Effector memory CD8-positive, alpha-beta T cell (primary cell): ENCODE measurements around the gene PSRC1.
"Not testable (repeated sequence)": the region's sequence is repeated elsewhere in the genome, so short reads cannot be mapped to it uniquely, and the experiment has no call there.

Source experiments
- ATAC-seq: fragments of 150-1000 bp; cut with Tn5 transposase; replicated peaks from 2 replicates; pipeline ENCODE4 v1.10.0; 2021; ENCODE audit warnings: mild to moderate bottlenecking, moderate library complexity
- DNase-seq, 3 experiments: peaks; one replicate each; pipeline ENCODE4 v3.0.0; 2021
- H3K27ac Mint-ChIP-seq, 2 donors: one replicate each; pipeline ENCODE4 v1.8.0; 2022; ENCODE audit warnings: mild to moderate bottlenecking in 2 of 2, mixed read lengths in 2 of 2, moderate library complexity in 2 of 2
- H3K27me3 Mint-ChIP-seq, 2 donors: one replicate each; pipeline ENCODE4 v1.8.0; 2022; ENCODE audit warnings: mixed read lengths in 2 of 2
- H3K36me3 Mint-ChIP-seq: one replicate; pipeline ENCODE4 v1.8.0; 2022; ENCODE audit warnings: mild to moderate bottlenecking, moderate library complexity, mixed read lengths; ENCODE audit not compliant: insufficient read depth
- H3K4me1 Mint-ChIP-seq, 2 donors: one replicate each; pipeline ENCODE4 v1.8.0; 2022; ENCODE audit warnings: low read depth in 2 of 2, mixed read lengths in 2 of 2
- H3K4me3 Mint-ChIP-seq, 2 donors: one replicate each; pipeline ENCODE4 v1.8.0; 2022; ENCODE audit warnings: mild to moderate bottlenecking in 2 of 2, mixed read lengths in 2 of 2, moderate library complexity in 2 of 2
- H3K9me3 Mint-ChIP-seq, 2 donors: one replicate each; pipeline ENCODE4 v1.8.0; 2022; ENCODE audit warnings: mixed read lengths in 2 of 2

PSRC1 gene

DNA sequence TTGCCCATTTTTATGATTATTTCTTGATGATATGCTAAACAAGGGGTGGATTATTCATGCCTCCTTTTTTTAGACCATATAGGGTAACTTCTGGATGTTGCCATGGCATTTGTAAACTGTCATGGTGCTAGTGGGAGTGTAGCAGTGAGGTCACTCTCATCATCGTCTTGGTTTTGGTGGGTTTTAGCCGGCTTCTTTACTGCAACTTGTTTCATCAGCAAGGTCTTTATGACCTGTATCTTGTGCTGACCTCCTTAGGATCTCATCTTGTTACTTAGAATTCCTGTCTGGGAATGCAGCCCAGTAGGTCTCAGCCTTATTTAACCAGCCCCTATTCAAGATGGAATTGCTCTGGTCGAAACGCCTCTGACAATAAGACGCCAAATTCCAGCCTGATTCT, 3.8 kb upstream of the PSRC1 start:
- not testable (repeated sequence) for H3K4me1 Mint-ChIP-seq, H3K4me3 Mint-ChIP-seq, H3K9me3 Mint-ChIP-seq, DNase-seq, H3K36me3 Mint-ChIP-seq, ATAC-seq, H3K27ac Mint-ChIP-seq
- peaks cover 7 to 11% of the 10 kb centered on the region in 2 donors for H3K27me3 Mint-ChIP-seq

DNA sequence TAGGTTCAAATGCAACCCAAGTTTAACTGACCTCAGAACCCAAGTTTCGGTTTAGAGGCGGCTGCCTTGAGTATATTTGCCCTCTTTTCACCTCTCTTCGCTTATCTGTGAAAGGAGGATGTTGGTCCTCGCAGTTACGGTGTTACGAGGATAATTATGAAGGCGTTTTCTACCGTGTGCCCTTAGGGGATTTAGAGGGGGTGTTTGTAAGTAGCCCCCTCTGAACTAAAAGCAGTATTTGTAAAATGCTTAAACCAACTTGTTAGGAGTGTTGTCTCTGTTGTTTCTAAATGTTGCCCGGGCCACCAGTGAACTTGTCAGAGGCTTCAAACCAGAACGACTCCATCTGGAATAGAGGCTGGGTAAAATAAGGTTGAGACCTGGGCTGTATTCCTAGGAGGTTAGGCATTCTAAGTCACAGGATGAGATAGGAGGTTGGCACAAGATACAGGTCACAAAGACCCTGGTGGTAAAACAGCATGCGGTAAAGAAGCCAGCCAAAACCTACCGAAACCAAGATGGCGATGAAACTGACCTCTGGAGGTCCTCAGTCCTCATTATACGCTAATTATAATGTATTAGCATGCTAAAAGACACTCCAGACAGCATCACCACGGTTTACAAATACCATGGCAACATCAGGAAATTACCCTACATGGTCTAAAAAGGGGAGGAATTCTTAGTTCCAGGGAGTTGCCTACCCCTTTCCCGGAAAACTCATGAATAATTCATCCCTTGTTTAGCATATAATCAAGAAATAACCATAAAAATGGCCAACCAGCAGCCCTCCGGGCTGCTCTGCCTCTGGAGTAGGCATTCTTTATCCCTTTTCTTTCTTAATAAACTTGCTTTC, 1.0 kb upstream of the PSRC1 start:
- Mint-ChIP-seq H3K27me3 (peaks cover 7 to 9% of the 10 kb centered on the region in 2 donors), H3K27ac (peak overlapping the region; percentile 81 to 90), H3K9me3 (no peaks in the 10 kb centered on the region), H3K36me3 (peaks cover 3% of the 10 kb centered on the region), H3K4me3 (peak overlapping the region; percentile 85 to 99), H3K4me1 (peaks cover 4 to 10% of the 10 kb centered on the region in 2 donors)
- DNase-seq (no peak), ATAC-seq (peak; percentile 53)

GRCh38 chr1:109282497-109282951, 421 bp downstream of the PSRC1 start:
- Mint-ChIP-seq H3K4me3 (peak overlapping the region; percentile 85 to 99), H3K9me3 (no peaks in the 10 kb centered on the region), H3K4me1 (peaks cover 4 to 10% of the 10 kb centered on the region in 2 donors), H3K27me3 (no peaks in the 10 kb centered on the region), H3K36me3 (peaks cover 3% of the 10 kb centered on the region), H3K27ac (peak overlapping the region; percentile 81 to 90)
- ATAC-seq (no peak), DNase-seq (no peak)

DNA sequence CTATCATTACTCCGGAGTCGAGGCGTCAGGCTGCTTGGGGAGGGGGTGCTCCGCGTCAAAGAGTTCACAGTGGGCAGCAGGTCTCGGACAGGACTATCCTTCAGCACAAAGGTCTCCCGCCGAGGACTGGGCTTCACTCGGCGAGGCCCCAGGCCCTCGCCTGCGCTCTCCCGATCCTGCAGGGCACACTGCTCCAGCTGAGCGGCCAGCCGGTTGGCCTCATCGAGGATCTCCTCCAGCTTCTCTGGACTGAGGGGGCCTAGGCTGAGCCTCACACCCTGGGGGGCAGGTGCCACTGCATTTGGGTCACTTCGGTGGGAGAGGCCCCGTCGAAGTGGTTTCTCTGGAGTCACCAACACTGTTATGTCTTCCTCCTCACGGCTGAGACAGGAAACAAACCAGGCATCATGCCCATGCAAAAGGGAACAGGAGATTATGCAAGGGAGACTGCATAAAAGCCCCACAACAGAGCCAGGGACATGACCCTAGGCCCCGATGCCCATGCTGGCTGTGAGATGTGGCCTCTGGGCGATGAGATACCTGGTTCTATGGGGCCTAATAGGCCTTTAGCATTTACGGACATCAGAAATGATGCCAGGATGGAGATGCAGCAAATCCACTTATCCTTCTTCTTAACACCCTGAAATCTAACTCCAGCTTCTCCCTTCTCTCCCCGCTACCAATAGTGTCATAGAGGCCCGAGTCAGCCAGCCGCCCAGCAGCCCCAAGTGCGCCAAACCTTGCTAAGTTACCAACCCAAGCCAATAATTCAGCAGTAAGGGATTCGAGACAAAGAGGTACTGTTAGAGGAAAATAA, 1.1 kb downstream of the PSRC1 start:
- H3K36me3 Mint-ChIP-seq = peaks cover 3% of the 10 kb centered on the region
- H3K4me1 Mint-ChIP-seq = peaks cover 4 to 14% of the 10 kb centered on the region in 2 donors
- no peak for DNase-seq
- H3K9me3 Mint-ChIP-seq = no peaks in the 10 kb centered on the region
- H3K27me3 Mint-ChIP-seq = no peaks in the 10 kb centered on the region
- ATAC-seq = no peak
- H3K4me3 Mint-ChIP-seq = peak overlapping the region; percentile 85 to 99
- no peak overlapping the region for H3K27ac Mint-ChIP-seq

GRCh38 chr1:109280862-109281261, 2.1 kb downstream of the PSRC1 start:
- Mint-ChIP-seq H3K9me3 (no peaks in the 10 kb centered on the region), H3K27ac (no peak overlapping the region), H3K4me3 (no peak overlapping the region), H3K27me3 (no peaks in the 10 kb centered on the region), H3K36me3 (peaks cover 3% of the 10 kb centered on the region), H3K4me1 (peaks cover 4 to 14% of the 10 kb centered on the region in 2 donors)
- ATAC-seq = no peak
- no peak for DNase-seq

DNA sequence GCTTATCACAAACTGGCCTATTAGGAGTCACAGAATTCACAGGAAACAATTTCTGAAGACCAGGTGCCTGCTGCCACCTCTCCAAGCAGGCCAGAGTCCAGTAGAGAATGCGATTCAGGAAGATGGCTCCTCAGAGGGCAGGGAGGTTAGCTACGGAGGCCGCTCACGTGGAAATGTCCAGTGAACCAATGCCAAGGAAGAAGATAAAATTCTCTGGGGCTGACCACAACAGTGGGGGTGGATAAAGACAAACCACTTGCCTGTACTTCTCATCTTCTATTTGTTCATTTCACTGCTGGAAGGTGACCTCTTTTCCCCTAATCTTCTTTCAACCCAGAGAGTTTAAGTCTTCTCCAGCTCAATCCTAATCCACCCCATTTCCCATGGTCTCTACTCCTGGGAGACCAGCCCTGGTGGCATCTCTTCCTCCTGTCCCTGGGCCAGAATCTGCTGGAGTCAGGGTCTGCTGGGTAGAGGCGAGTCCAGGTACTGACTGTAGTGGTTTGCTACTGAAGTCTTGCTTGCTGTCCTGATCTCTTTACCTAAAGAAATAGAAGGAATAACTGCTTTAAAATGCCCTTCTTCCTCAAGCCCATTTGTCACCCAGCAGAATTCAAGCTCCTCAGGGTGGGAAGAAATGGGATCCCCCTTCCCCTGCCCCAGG, 3.2 kb downstream of the PSRC1 start:
- Mint-ChIP-seq H3K9me3 (no peaks in the 10 kb centered on the region), H3K4me3 (no peak overlapping the region), H3K36me3 (peaks cover 3% of the 10 kb centered on the region), H3K27me3 (no peaks in the 10 kb centered on the region), H3K27ac (no peak overlapping the region), H3K4me1 (peaks cover 4 to 14% of the 10 kb centered on the region in 2 donors)
- ATAC-seq = no peak
- no peak for DNase-seq

DNA sequence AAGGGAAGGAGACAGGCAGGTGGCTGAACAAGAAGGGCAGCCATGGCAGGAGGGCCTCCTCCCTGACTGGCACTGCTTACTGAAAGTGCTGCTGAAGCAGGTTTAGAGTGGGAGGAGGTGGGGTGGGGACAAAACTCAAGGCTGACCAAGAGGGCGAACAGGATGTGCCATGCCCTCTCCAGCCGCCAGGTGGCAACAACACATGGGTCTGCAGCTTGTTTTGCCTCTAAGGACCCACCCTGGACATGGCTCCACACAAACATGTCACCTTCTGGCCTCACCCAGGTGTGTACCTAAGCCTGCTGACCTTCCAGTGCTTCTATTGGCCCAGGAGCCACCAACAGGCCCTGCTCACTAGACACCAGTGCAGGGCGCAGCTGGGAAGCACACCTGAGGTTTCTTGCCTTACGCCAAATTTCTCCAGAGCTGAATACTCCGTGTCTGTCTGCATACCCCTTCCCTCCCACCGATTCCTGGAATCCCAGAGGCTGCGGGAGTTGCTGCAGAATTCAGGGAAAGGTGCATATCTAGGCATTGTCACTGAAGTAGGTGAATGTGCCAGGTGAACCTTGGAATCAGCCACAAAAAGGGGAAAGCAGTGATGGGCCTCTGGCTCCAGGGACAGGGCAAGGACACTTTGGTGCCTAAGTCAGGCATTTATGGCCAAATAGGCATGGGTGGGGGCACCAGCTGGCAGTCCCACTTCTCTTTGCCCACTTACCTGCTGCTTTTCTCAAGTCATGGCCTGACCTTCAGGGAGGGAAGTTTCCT, 5.3 kb downstream of the PSRC1 start:
- peak; percentile 77 for ATAC-seq
- Mint-ChIP-seq H3K4me1 (peaks cover 0 to 6% of the 10 kb centered on the region in 2 donors), H3K27ac (peak overlapping the region; percentile 38 to 46), H3K27me3 (no peaks in the 10 kb centered on the region), H3K9me3 (no peaks in the 10 kb centered on the region), H3K4me3 (no peak overlapping the region), H3K36me3 (peaks cover 2% of the 10 kb centered on the region)
- DNase-seq = peak; percentile 53 to 58 (median 55)

GRCh38 chr1:109275706-109276345, 7.1 kb downstream of the PSRC1 start:
- no peak for ATAC-seq
- H3K9me3 Mint-ChIP-seq = no peaks in the 10 kb centered on the region
- no peak overlapping the region for H3K4me3 Mint-ChIP-seq
- peaks cover 0 to 4% of the 10 kb centered on the region in 2 donors for H3K4me1 Mint-ChIP-seq
- no peak for DNase-seq
- H3K27me3 Mint-ChIP-seq = no peaks in the 10 kb centered on the region
- H3K27ac Mint-ChIP-seq = peak overlapping the region in 1 of 2 donors; percentile 10
- H3K36me3 Mint-ChIP-seq = peaks cover 4% of the 10 kb centered on the region

DNA sequence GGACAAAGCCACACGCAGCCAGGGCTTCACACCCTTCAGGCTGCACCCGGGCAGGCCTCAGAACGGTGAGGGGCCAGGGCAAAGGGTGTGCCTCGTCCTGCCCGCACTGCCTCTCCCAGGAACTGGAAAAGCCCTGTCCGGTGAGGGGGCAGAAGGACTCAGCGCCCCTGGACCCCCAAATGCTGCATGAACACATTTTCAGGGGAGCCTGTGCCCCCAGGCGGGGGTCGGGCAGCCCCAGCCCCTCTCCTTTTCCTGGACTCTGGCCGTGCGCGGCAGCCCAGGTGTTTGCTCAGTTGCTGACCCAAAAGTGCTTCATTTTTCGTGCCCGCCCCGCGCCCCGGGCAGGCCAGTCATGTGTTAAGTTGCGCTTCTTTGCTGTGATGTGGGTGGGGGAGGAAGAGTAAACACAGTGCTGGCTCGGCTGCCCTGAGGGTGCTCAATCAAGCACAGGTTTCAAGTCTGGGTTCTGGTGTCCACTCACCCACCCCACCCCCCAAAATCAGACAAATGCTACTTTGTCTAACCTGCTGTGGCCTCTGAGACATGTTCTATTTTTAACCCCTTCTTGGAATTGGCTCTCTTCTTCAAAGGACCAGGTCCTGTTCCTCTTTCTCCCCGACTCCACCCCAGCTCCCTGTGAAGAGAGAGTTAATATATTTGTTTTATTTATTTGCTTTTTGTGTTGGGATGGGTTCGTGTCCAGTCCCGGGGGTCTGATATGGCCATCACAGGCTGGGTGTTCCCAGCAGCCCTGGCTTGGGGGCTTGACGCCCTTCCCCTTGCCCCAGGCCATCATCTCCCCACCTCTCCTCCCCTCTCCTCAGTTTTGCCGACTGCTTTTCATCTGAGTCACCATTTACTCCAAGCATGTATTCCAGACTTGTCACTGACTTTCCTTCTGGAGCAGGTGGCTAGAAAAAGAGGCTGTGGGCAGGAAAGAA, 8.1 kb downstream of the PSRC1 start:
- ATAC-seq (no peak), DNase-seq (no peak)
- peaks cover 0 to 4% of the 10 kb centered on the region in 2 donors for H3K4me1 Mint-ChIP-seq
- no peak overlapping the region for H3K4me3 Mint-ChIP-seq
- no peaks in the 10 kb centered on the region for H3K9me3 Mint-ChIP-seq
- no peaks in the 10 kb centered on the region for H3K27me3 Mint-ChIP-seq
- peaks cover 4% of the 10 kb centered on the region for H3K36me3 Mint-ChIP-seq
- peak overlapping the region in 1 of 2 donors; percentile 10 for H3K27ac Mint-ChIP-seq

GRCh38 chr1:109273570-109274288, 9.2 kb downstream of the PSRC1 start:
- Mint-ChIP-seq H3K4me3 (no peak overlapping the region), H3K36me3 (peaks cover 4% of the 10 kb centered on the region), H3K27me3 (no peaks in the 10 kb centered on the region), H3K4me1 (peaks cover 0 to 4% of the 10 kb centered on the region in 2 donors), H3K27ac (no peak overlapping the region), H3K9me3 (no peaks in the 10 kb centered on the region)
- no peak for ATAC-seq
- DNase-seq = no peak

GRCh38 chr1:109272831-109273547, 10.0 kb downstream of the PSRC1 start:
- ATAC-seq (no peak), DNase-seq (no peak)
- Mint-ChIP-seq H3K27ac (no peak overlapping the region), H3K36me3 (peaks cover 4% of the 10 kb centered on the region), H3K4me1 (peaks cover 0 to 4% of the 10 kb centered on the region in 2 donors), H3K9me3 (no peaks in the 10 kb centered on the region), H3K27me3 (no peaks in the 10 kb centered on the region), H3K4me3 (no peak overlapping the region)
